ENCODE data around the gene MRAS. TPM values are rescaled to one million over a fixed set of nuclear protein-coding genes. Genes with fewer than 3 reads are reported as not detected.

MRAS gene
- total and polyA plus RNA-seq, 2 of the 13 experiments (the other 11 are each of a cell fraction or from before 2014, with no cell fraction given): 8.8 to 36.2 TPM

- TF ChIP-seq MAX (IDR thresholded peaks at IDR 0.05) (no peak), ZNF740 (CRISPR knock-in tag; IDR thresholded peaks at IDR 0.05) (no peak), LBX2 (CRISPR knock-in tag; IDR thresholded peaks at IDR 0.05; ENCODE audit: borderline replicate concordance) (no peak)
- TF ChIP-seq, protein P1, sequence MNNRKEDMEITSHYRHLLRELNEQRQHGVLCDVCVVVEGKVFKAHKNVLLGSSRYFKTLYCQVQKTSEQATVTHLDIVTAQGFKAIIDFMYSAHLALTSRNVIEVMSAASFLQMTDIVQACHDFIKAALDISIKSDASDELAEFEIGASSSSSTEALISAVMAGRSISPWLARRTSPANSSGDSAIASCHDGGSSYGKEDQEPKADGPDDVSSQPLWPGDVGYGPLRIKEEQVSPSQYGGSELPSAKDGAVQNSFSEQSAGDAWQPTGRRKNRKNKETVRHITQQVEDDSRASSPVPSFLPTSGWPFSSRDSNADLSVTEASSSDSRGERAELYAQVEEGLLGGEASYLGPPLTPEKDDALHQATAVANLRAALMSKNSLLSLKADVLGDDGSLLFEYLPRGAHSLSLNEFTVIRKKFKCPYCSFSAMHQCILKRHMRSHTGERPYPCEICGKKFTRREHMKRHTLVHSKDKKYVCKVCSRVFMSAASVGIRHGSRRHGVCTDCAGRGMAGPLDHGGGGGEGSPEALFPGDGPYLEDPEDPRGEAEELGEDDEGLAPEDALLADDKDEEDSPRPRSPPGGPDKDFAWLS (CRISPR knock-in tag; IDR thresholded peaks at IDR 0.05; ENCODE audit: borderline replicate concordance): no peak
These were observed 25.3 kb downstream of the MRAS start (continued) for GRCh38 chr3:138373736-138374094.

DNA sequence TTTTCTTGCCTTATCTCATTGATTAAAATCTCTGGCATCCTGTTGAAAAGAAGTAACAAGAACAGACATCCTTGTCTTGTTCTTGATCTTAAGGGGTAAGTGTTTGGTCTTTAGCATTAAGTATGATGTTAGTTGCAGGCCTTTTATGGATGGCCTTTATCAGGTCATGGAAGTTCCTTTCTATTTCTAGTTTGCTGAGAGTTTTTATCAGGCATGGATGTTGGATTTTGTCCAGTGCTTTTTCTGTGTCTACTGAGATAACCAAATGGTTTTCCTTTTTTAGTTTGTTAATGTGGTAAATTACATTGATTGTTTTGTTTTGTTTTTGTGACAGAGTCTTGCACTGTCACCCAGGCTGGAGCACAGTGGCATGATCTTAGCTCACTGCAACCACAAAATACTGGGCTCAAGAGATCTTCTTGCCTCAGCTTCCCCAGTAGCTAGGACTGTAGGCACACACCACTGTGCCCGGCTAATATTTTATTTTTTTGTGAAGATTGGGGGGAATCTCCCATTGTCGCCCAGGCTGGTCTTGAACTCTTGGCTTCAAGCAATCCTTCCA is 26.3 kb downstream of the MRAS start:
- Histone ChIP-seq H3K27me3 (ENCODE audit: control insufficient read depth in 1 of 2, insufficient read depth in 2 of 2, low read length in 2 of 2) (no peaks in the 10 kb centered on the region), H3K4me1 (ENCODE audit: insufficient read depth, low read length) (no peaks in the 10 kb centered on the region), H3K36me3 (replicated peaks in 1 of 2; ENCODE audit: control insufficient read depth in 1 of 2, insufficient read depth in 2 of 2, low read length in 2 of 2) (peaks cover 0 to 1% of the 10 kb centered on the region in 2 experiments; a peak in 1 of 5 replicates), H3K79me2 (ENCODE audit: insufficient read depth, low read length) (no peaks in the 10 kb centered on the region), H3K9ac (ENCODE audit: insufficient read depth, low read depth, low read length) (no peak overlapping the region), H2AFZ (ENCODE audit: low read length) (no peak overlapping the region), H3K4me2 (ENCODE audit: low read depth, low read length) (no peak overlapping the region), H3K9me3 (ENCODE audit: low read length) (no peaks in the 10 kb centered on the region), H4K20me1 (ENCODE audit: insufficient read depth, low read length) (no peaks in the 10 kb centered on the region), H3K27ac (ENCODE audit: extremely low read length, insufficient read depth, low read length) (no peak overlapping the region), H3K4me3 (replicated peaks in 1 of 3; ENCODE audit: insufficient read depth in 1 of 3, low read depth in 2 of 3, low read length in 3 of 3) (no peak overlapping the region)
- intact Hi-C loops (cut with micrococcal nuclease; ENCODE audit: unreplicated experiment): no loop called here
- CTCF ChIA-PET (ENCODE audit: low intra/inter-chr PET ratio, low total read pairs): no interaction called here
- FAIRE-seq: no peak
- in situ Hi-C loops (cut with HindIII; ENCODE audit: extremely low pct_ligation_motif_present, low pct_unique_long_range_greater_than_20kb): no loop called here
- no peak for DNase-seq (ENCODE audit: low spot score)
- no peak for ATAC-seq
- WGBS (ENCODE audit: low lambda C conversion rate): 50% methylated on average over 2 of the region's 2 CpGs
- BruUV-seq (replicated peaks): no TSS peak
- POLR2A ChIA-PET: no interaction called here
- no peak for TF ChIP-seq SIX4 (CRISPR knock-in tag; IDR thresholded peaks at IDR 0.05)
- no peak for TF ChIP-seq RBM39 (IDR thresholded peaks at IDR 0.05; ENCODE audit: low read depth, low read length, poor library complexity, severe bottlenecking)
- TF ChIP-seq CEBPB (IDR thresholded peaks at IDR 0.05; ENCODE audit: borderline replicate concordance, low read depth, low read length): no peak
- TF ChIP-seq XRCC5 (optimal IDR thresholded peaks at IDR 0.05; ENCODE audit: low read length): no peak
- no peak for TF ChIP-seq SATB2 (CRISPR knock-in tag; IDR thresholded peaks at IDR 0.05)
- TF ChIP-seq, protein P2, sequence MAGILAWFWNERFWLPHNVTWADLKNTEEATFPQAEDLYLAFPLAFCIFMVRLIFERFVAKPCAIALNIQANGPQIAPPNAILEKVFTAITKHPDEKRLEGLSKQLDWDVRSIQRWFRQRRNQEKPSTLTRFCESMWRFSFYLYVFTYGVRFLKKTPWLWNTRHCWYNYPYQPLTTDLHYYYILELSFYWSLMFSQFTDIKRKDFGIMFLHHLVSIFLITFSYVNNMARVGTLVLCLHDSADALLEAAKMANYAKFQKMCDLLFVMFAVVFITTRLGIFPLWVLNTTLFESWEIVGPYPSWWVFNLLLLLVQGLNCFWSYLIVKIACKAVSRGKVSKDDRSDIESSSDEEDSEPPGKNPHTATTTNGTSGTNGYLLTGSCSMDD (CRISPR knock-in tag; IDR thresholded peaks at IDR 0.05): no peak
- TF ChIP-seq TBX2 (CRISPR knock-in tag; IDR thresholded peaks at IDR 0.05; ENCODE audit: borderline replicate concordance): no peak
- no peak for TF ChIP-seq ZFP36L2 (CRISPR knock-in tag; IDR thresholded peaks at IDR 0.05)
- no peak for TF ChIP-seq ZSCAN29 (CRISPR knock-in tag; conservative IDR thresholded peaks at IDR 0.05)
- TF ChIP-seq AGO2 (optimal IDR thresholded peaks at IDR 0.05; ENCODE audit: low read depth, low read length): no peak
- no peak for TF ChIP-seq DZIP1 (CRISPR knock-in tag; IDR thresholded peaks at IDR 0.05)
- TF ChIP-seq ZNF850 (CRISPR knock-in tag; conservative IDR thresholded peaks at IDR 0.05): no peak
- TF ChIP-seq ZFP41 (CRISPR knock-in tag; IDR thresholded peaks at IDR 0.05; ENCODE audit: borderline replicate concordance): no peak
- TF ChIP-seq BHLHE40 (IDR thresholded peaks at IDR 0.05; ENCODE audit: low read length): no peak
